A673 (cell line): ENCODE measurements around the gene APOBEC3B. TPM values are rescaled to one million over a fixed set of nuclear protein-coding genes. Genes with fewer than 3 reads are reported as not detected.

ENCODE experiments used
- BruUV-seq: library from RNA; stranded (reverse); fragments of 400-500 nt; replicated peaks from 2 replicates; lab custom pipeline; 2021; lab: Mats Ljungman, UMichigan
- CTCF ChIA-PET: fragments of 300-600 bp; sonication (Branson Sonifier 250); formaldehyde crosslinking; loops from one replicate; lab custom pipeline; 2022; ENCODE audit warnings: antibody characterized with exemption; lab: Charles Lee
- POLR2A ChIA-PET: fragments of 300-600 bp; sonication (Branson Sonifier 250); formaldehyde crosslinking; loops from one replicate; lab custom pipeline; 2022; ENCODE audit warnings: antibody characterized with exemption; ENCODE audit not compliant: low non-redundant PET; lab: Charles Lee
- DNase-seq: peaks from one replicate; pipeline ENCODE4 v3.0.0-alpha.2; 2015; ENCODE audit warnings: low spot score
- H3K27ac ChIP-seq: fragments of 200-600 bp; sonication (generic); 2 replicates; pipeline ENCODE4 v1.5.1; 2016; ENCODE audit warnings: mixed run types, low read depth, mild to moderate bottlenecking, mixed read lengths, antibody characterized with exemption, low read length; ENCODE audit not compliant: poor library complexity, severe bottlenecking
- H3K27me3 ChIP-seq: fragments of 200-600 bp; sonication (generic); replicated peaks from 2 replicates; pipeline ENCODE4 v1.6.1; 2017; ENCODE audit warnings: mixed run types, low read depth, mild to moderate bottlenecking, mixed read lengths, antibody characterized with exemption, low read length; ENCODE audit not compliant: insufficient read depth, poor library complexity
- H3K36me3 ChIP-seq: fragments of 200-600 bp; sonication (generic); 2 replicates; pipeline ENCODE4 v1.6.1; 2016; ENCODE audit warnings: mixed run types, mild to moderate bottlenecking, mixed read lengths, antibody characterized with exemption, low read length; ENCODE audit not compliant: insufficient read depth, poor library complexity, severe bottlenecking
- H3K4me1 ChIP-seq: fragments of 200-600 bp; sonication (generic); 2 replicates; pipeline ENCODE4 v1.6.1; 2017; ENCODE audit warnings: mixed run types, mild to moderate bottlenecking, mixed read lengths, antibody characterized with exemption, low read length; ENCODE audit not compliant: insufficient read depth, poor library complexity, severe bottlenecking
- H3K4me3 ChIP-seq: fragments of 200-600 bp; sonication (generic); 2 replicates; pipeline ENCODE4 v1.5.1; 2016; ENCODE audit warnings: low read depth, mixed run types, mild to moderate bottlenecking, mixed read lengths, low read length; ENCODE audit not compliant: poor library complexity, severe bottlenecking
- H3K9me3 ChIP-seq: fragments of 200-600 bp; sonication (generic); 2 replicates; pipeline ENCODE4 v1.6.1; 2016; ENCODE audit warnings: mixed run types, low read depth, mild to moderate bottlenecking, mixed read lengths, antibody characterized with exemption, low read length; ENCODE audit not compliant: poor library complexity, severe bottlenecking
- EZH2 ChIP-seq: fragments of 200-600 bp; sonication (generic); IDR thresholded peaks from 2 replicates; pipeline ENCODE4 v1.6.1; 2017; ENCODE audit warnings: borderline replicate concordance, low read depth, mild to moderate bottlenecking, mixed read lengths, antibody characterized with exemption, low read length; ENCODE audit not compliant: poor library complexity, severe bottlenecking
- intact Hi-C: fragments of 100-400 bp; cut with micrococcal nuclease; formaldehyde crosslinking; loops from one replicate; pipeline ENCODE4 v1.10.0; 2022; ENCODE audit not compliant: unreplicated experiment
- total RNA-seq: library from RNA; stranded (reverse); gene quantifications from 2 replicates; pipeline ENCODE4 v1.2.3, GENCODE V29; 2021
- TF ChIP-seq, protein P1 (sequence below): fragments of 300-800, 200-600 bp; sonication (generic); conservative IDR thresholded peaks from 2 replicates; pipeline ENCODE4 v1.5.1; 2017; ENCODE audit warnings: low read depth, mild to moderate bottlenecking, antibody characterized with exemption, low read length, moderate library complexity, mixed read lengths

APOBEC3B gene
- total RNA-seq, 1 experiment from 2014 or later = 6.4 TPM

DNA sequence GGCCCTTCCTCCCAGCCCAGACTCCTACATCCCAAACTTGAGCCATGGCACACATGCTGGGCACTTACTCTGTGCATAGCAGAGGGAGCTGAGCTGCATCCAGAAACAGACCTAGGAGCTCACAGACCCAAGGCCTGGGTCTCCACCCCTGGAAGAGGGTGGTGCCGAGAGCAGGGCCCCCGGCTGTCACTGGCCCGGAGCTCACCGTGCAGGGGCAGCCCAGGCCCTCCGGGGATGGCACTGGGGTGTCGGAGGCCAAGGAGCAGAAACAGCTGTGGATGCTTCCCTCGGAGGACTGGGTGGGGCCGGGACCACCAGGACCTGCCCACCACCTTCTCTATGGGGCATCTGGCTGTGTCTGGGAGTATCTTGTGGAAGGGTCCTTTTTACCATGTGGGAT, 29.1 kb upstream of the APOBEC3B start:
- ChIA-PET CTCF (no interaction called here), POLR2A (no interaction called here)
- no TSS peak for BruUV-seq
- no peaks in the 10 kb centered on the region for H3K36me3 ChIP-seq
- H3K4me1 ChIP-seq = no peaks in the 10 kb centered on the region
- no peaks in the 10 kb centered on the region for H3K27me3 ChIP-seq
- H3K4me3 ChIP-seq = no peak overlapping the region
- no peaks in the 10 kb centered on the region for H3K9me3 ChIP-seq
- no peak for DNase-seq
- no peak for TF ChIP-seq EZH2
- TF ChIP-seq, protein P1, sequence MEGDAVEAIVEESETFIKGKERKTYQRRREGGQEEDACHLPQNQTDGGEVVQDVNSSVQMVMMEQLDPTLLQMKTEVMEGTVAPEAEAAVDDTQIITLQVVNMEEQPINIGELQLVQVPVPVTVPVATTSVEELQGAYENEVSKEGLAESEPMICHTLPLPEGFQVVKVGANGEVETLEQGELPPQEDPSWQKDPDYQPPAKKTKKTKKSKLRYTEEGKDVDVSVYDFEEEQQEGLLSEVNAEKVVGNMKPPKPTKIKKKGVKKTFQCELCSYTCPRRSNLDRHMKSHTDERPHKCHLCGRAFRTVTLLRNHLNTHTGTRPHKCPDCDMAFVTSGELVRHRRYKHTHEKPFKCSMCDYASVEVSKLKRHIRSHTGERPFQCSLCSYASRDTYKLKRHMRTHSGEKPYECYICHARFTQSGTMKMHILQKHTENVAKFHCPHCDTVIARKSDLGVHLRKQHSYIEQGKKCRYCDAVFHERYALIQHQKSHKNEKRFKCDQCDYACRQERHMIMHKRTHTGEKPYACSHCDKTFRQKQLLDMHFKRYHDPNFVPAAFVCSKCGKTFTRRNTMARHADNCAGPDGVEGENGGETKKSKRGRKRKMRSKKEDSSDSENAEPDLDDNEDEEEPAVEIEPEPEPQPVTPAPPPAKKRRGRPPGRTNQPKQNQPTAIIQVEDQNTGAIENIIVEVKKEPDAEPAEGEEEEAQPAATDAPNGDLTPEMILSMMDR = no peak
- H3K27ac ChIP-seq = no peak overlapping the region
- intact Hi-C loops = no loop called here

DNA sequence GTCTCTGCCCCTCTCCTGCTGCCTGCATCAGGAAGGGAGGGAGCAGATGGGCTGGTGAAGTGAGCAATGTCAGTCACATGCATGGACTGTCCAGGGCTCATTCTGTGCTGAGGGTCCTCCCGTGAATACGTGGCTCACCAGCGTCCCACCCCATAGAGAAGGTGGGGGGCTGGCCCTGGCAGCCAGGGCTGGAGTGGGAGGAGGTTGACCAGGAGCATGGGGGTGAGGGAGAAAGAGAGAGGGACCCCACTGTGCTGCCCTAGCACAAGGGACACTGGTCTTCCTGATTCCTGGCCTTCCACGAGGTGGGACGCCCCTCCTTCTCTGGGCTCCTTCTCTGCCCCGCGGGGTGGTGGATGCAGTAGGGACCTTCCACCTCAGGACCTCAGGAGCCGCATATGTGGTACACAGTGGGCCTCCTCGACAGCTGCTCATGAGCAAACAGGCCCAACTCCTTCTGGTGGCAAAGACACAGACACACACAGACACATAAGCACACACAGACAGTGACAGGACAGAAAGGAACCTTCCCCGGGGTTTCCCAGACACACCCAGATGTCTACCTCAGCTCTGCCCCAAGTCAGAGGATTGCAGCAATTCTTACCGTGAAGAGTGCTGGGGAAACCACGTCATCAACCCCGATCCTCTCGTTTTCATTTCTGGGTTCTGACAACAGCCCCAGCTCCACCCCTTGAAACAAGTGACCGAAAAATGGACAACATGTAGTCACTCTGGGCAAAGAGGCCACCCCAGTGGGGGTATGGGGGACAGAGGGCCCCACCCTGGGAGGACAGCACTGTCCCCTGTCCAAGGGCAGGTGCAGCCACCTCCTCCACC, 28.4 kb upstream of the APOBEC3B start:
- Histone ChIP-seq H3K27ac (no peak overlapping the region), H3K27me3 (no peaks in the 10 kb centered on the region), H3K4me1 (no peaks in the 10 kb centered on the region), H3K36me3 (no peaks in the 10 kb centered on the region), H3K9me3 (no peaks in the 10 kb centered on the region), H3K4me3 (no peak overlapping the region)
- intact Hi-C loops = no loop called here
- POLR2A ChIA-PET = no interaction called here
- no peak for DNase-seq
- CTCF ChIA-PET = no interaction called here
- TF ChIP-seq, protein P1 = no peak
- no peak for TF ChIP-seq EZH2
- BruUV-seq = no TSS peak

DNA sequence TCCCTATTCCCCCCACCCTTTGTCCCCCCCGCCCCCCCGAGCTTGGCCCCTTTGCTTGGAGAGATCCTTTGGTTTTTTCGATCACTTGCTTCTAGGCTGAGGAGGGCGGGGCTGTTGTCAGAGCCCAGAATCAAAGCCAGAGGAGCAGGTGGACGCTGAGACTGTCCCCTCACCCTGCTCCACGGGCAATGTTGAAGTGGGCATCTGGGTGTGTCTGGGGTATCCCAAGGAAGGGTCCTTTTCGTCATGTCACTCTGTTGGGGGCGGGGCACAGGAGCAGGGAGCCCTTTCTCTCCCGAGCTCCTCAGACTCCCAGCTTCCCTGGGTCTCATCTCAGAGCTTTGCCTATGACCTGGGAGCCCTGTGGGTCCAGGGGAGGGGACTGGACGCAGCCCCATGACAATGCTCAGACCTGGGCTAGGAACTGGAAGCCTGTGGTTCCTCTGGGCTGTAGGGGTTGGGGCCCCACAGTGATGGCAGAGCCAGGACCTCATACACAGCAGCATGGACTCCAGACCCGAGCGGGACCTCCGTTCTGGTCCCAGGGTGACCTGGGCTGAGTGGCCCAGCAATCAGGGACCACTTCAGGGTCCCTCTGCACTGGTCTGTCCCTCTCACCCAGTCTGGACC, 27.6 kb upstream of the APOBEC3B start:
- no peaks in the 10 kb centered on the region for H3K27me3 ChIP-seq
- ChIA-PET POLR2A (no interaction called here), CTCF (no interaction called here)
- H3K27ac ChIP-seq = no peak overlapping the region
- no peaks in the 10 kb centered on the region for H3K9me3 ChIP-seq
- intact Hi-C loops = no loop called here
- BruUV-seq = no TSS peak
- H3K4me1 ChIP-seq = no peaks in the 10 kb centered on the region
- no peaks in the 10 kb centered on the region for H3K36me3 ChIP-seq
- no peak overlapping the region for H3K4me3 ChIP-seq
- TF ChIP-seq EZH2 = no peak
- TF ChIP-seq, protein P1 = no peak
- DNase-seq = no peak
